Measurements from ENCODE around the gene PSME2. TPM values are rescaled to one million over a fixed set of nuclear protein-coding genes. Genes with fewer than 3 reads are reported as not detected.

Gene PSME2, protein sequence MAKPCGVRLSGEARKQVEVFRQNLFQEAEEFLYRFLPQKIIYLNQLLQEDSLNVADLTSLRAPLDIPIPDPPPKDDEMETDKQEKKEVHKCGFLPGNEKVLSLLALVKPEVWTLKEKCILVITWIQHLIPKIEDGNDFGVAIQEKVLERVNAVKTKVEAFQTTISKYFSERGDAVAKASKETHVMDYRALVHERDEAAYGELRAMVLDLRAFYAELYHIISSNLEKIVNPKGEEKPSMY
- polyA plus RNA-seq (ENCODE audit: insufficient read length), result 75.2 TPM

- peak; percentile 92 for DNase-seq
Observed at GRCh38 chr14:24146453-24146977, at the start of gene PSME2. Gene PSME2 (minus strand): TSS chr14:24146610. CDS start chr14:24146581, 29 bp downstream.

DNA sequence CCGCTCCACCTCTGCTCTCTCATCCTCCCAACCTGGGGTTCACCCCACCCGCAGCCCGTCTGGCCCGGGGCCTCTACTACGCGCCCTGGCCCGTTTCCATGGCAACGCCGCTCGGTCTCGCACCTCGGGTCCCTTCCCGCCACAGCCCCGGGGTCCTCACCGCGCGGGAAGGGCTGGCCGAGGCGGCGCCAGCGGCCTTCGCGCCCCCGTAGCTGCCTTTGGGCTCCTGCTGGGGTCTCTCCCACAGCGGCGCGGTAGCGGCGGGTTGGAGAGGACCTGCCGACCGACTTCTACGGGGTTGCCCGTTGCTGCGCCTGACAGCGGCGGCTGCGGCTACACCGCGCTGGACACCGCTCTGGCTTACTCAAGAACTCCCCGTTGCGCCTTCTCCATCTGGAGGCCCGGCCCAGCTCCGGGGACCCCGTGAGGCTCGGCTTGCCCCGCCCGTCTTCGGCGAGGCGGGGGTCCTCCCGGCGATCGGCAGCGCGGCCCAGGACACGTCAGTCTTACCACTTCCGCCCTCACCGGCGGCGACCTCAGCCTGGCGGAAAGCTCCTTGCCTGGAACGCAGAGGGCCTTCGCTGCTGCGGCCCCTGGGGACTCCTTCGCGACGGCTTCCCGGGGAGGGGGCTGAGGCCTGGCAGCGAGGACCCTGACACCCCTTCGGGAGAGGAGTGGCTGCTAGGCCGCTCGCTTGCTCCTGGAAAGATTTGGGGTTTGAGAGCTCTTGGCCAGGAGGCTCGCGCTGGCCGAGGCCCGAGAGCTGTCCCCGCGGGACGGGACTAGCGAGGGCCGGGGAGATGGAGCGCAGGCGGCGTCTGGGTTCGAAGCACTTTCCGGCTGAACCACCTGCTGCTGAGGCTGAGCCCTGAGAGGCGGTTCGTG lies 49.0 kb upstream of the PSME2 start, which contains the start of gene TM9SF1:
TSS of gene TM9SF1 (minus strand) at position 256 of the 885 bp plus-strand sequence. CDS start 422 bp downstream, outside the sequence.
- peak; percentile 93 for DNase-seq

DNA sequence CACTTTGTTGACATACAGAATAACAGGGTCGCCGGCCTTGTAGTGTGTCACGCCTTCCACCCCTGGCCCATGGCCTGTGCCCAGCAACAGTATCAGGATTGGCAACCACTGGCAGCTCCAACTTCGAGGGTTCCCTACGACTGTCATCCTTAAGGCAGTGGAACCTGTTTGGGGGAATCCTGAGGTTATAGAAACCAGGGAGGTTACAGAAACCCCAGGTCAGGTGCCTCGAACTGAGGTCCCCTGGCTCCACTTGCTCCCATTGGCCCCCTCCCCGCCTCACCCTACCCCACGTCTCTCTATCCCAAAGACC lies 48.4 kb upstream of the PSME2 start:
- no peak for DNase-seq

DNA sequence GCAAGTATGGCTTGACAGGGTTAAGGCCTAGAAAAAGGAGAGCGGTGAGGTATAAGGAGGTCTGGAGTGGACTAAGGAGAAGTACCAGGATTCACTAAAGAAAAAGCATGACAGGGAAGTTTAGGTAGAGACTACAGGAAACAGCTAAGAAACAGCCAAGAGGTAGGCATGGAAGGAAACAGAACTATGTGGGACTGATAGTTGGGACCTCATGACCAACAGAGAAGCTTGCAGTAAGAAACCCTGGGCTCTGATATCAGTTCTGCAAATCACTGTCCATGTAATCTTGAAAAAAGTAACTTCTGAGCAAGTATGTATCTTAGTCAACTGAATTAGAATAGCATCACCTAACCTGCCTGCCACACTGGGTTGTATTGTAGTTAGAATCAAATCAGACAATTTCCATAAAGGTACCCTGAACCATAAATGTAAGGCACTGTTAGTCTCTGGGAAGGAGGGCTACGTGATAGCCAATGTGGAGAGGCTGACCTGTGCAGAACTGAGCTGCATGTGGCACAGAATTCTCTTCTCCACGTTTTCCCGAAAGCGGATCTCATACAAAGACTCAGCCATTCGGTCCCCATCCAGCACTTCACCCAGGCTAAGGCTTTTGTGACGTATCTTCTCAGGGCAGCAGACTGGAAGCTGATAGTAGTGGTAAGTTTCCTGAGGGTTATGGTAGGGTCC lies 47.9 kb upstream of the PSME2 start:
- no peak for DNase-seq

DNA sequence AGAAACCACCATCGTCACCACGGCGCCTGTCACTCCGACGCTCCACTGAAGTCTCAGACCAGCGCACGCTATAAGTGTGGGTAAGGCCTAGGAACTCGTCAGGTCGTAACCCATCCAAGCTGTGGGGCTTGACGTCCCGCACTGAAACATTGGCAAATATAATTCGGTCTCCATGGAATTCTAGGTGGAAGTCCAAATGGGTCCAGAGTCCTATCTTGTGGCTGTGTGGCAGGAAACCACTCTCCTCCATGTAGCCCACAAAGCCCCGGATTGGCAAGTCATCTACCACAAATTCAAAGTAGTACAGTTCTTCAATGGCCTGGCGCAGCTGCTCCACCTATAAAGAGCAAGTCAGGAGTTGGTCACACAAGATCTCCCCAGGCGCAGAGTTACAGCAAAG lies 46.5 kb upstream of the PSME2 start:
- no peak for DNase-seq

GRCh38 chr14:24190416-24190815 lies 44.0 kb upstream of the PSME2 start:
- DNase-seq, result no peak

GRCh38 chr14:24189460-24189859 lies 43.0 kb upstream of the PSME2 start:
- DNase-seq, result no peak

- no peak for DNase-seq
Observed at GRCh38 chr14:24189059-24189375, 42.6 kb upstream of the PSME2 start.

- peak; percentile 96 for DNase-seq
Observed at GRCh38 chr14:24188251-24189058, 42.0 kb upstream of the PSME2 start, which contains the start of gene IPO4. Gene IPO4 (minus strand): TSS chr14:24188816. CDS start chr14:24188787, 29 bp downstream.

- no peak for DNase-seq
Observed at GRCh38 chr14:24187539-24187915, 41.1 kb upstream of the PSME2 start.

DNA sequence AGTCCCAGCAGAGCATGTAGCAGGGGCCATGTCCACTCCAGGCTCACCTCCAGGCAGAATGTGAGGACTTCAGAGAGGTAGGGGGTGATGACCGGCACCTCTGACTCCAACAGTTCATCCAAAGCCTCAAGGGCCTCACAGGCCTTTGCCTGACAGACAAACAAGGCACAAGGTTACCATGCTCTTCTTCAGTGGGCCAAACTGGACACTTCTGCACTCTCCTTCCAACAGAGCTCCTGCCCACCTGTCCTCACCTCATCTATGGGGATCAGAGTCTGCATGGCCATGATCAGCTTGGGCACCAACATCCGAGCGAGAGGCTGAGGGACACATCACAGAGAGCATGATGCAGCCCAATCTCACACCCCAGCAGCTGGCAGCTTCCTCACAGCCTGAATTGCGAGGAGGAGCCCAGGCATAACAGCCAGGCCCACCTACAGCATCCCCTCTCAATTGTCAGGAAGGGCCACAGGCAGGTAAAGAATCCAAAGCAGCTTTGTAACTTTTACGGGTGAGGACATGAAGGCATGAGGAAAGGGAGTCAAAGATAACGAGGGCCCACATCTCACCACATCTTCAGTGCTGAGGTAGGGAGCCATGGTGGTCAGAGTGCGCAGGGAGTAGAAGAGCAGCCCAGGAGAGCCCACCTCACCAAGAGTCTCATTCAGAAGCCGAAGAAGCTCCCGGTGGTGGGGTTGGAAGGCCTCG lies 40.6 kb upstream of the PSME2 start:
- no peak for DNase-seq

GRCh38 chr14:24185741-24186140 lies 39.3 kb upstream of the PSME2 start:
- DNase-seq, result no peak

DNA sequence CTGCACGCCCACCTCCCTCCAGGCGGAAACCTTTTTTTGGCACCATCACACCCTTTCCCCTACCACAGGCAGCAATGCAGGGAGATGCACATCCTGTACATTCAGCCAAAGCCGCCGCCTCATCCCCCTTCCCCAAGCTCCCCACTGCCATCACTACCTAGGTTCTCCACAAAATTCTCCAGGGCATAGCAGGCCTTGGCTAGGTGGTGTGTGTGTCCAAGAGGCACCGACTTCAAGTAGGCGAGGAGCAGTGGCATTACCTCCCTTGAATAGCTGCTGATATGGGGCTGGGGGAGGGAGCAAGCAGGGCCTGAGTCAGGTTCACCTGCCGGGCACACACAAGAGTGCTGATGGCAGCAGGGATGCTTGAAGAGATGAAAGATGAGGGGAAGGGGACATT lies 38.6 kb upstream of the PSME2 start:
- DNase-seq, result no peak

DNA sequence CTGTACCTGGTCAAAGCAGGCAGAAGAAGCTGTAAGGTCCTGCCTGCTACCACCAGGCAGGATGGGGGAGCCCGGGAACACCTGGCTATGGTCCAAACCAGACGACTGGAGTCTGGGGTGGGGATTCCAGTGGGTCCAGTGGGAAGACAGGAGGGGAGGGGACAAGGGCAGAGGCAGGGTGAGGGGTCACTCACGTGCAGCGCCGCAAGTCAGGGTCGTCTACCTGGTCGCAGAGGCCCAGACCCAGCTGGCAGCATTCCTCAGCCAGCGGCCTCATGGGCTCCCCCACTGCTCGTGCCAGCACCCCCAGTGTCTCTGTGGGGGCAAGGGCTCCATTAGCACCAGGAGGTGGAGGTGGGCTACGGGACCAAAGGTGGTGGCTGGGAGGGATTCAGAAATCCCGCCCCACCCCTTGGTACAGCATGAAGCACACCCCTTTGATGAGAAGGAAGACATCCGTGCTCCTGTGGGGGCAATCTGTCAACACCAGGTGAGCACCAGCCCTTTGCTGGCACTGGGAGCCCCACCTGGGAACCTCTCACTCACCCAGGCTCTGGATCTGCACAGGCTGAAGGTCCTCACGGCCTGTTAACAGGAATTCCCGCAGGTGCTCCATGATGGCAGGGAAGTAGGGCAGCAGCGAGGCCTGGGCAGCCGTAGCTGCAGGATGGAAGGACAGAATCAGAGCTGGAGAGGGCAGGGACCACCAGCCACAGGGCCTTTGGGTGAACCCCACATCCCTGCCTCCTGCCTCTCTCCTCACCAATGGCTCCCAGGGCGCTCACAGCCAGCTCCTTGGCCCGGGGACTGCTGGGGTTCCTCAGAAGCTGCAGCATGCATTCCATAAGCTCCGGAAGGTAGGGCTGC lies 37.9 kb upstream of the PSME2 start:
- no peak for DNase-seq

- no peak for DNase-seq
Observed at GRCh38 chr14:24183014-24183481, 36.6 kb upstream of the PSME2 start.

- DNase-seq, result no peak
Observed at GRCh38 chr14:24182110-24182882, 35.9 kb upstream of the PSME2 start.

DNA sequence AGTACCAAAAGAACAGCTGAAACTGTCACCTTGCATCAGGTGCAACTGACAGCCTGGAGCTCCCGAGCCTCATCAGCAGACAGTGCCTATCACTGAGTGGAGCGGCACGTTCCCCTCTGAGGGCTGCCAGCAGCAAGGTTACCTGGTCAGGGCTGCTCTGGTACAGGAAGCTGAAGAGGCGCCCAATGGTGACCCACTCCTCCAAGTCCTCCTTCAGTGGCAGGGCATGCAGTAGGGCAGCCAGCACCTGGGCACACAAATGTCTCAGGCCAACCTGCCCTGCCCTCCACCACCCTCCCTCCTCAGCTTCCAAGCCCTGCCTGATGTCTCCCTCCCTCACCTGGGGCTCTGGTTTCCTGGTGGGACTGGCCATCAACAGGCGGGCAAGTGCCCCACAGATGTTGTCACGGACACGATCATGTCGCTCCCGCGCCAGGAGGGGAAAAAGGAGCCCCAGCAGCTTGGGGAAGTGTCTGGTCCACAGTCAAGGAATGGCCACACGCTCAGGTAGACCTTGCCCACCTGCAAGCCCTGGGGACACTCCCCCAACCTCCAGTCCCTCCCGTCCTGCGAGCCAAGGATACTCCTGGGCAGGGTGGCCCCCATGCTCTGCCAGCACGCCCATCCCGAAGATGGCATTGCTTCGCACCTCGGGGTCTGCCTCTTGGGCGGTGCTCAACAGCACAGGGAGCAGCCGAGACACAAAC lies 35.1 kb upstream of the PSME2 start:
- no peak for DNase-seq

DNA sequence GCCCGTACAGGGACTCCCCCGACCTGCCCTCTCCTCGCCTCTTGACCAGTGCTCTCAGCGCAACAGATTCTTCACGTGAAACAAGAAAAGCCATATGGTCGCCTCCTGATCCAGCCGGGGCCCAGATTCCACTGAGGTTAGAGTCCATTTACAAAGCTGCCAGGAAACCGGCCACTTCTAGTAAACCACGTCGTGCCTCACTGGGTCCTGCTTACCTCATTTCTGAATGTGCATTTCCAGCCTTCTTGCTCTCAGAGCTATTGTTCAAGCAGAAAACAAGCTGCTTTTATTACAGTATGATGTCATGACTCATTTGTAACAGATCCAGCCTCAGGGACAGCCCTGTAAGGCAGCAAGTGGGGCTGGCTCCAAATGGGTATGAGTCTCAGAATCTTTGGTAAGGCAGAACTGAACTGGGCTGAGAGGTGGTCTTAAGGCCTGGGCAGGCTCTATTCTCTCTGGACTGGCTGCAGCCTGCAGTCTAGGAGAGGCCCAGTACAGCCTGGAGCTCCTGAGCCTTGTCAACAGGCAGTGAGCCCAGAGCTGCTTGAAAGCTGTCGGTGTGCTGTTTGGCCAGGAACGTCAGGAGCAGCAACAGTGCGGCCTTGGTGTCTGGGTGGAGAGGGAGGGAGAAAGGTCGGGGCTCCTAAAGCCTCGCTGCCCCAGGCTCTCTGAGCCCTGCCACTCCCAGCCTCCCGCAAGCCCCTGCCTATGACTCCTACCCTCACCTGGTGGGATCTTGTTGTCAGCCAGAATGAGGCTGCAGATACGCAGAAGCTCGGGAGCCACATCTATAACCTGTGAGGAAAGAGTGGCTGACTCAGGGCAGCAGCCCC lies 33.8 kb upstream of the PSME2 start:
- no peak for DNase-seq

Measured in hindlimb muscle (tissue), 1 donor.